ENCODE data around the gene LRP1B.

DNA sequence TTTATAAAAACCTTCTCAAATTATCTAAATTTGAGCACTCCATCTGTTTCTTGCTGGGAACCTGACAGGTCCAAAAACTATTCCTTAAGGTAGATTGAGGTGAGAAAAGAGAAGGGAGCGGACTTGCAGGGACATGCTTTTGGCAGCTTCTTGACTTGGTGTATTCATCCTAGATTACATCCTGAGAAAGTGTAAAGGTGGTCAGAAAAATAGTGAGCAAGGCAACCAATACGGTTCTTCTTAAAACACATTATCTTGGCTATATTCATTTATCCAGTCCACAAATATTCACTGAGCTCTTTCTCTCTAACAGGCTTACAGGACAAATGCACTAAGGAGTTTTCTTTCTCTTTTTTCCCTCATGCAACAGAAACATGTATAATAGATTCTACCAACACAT is 230.0 kb downstream of the LRP1B start:
- TF ChIP-seq, protein P1, sequence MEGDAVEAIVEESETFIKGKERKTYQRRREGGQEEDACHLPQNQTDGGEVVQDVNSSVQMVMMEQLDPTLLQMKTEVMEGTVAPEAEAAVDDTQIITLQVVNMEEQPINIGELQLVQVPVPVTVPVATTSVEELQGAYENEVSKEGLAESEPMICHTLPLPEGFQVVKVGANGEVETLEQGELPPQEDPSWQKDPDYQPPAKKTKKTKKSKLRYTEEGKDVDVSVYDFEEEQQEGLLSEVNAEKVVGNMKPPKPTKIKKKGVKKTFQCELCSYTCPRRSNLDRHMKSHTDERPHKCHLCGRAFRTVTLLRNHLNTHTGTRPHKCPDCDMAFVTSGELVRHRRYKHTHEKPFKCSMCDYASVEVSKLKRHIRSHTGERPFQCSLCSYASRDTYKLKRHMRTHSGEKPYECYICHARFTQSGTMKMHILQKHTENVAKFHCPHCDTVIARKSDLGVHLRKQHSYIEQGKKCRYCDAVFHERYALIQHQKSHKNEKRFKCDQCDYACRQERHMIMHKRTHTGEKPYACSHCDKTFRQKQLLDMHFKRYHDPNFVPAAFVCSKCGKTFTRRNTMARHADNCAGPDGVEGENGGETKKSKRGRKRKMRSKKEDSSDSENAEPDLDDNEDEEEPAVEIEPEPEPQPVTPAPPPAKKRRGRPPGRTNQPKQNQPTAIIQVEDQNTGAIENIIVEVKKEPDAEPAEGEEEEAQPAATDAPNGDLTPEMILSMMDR (IDR thresholded peaks at IDR 0.05): no peak
- TF ChIP-seq POLR2AphosphoS5 (IDR thresholded peaks at IDR 0.05) (no peak), POLR2A (IDR thresholded peaks at IDR 0.05; ENCODE audit: low read depth) (no peak)

All from esophagus muscularis mucosa (tissue), 3 donors.